Thyroid gland (tissue), 4 donors: ENCODE measurements around the gene ZYX.

ENCODE experiments used
- CTCF ChIP-seq, 6 experiments: fragments of 200-600 bp in 3 of 6; fragments of 450-650 bp in 3 of 6; sonication (generic) in 3 of 6; IDR thresholded peaks; one replicate each; pipeline ENCODE4 v1.5.1; 2016 to 2019; ENCODE audit warnings: antibody characterized with exemption in 6 of 6, mild to moderate bottlenecking in 2 of 6, inconsistent platforms in 1 of 6, moderate library complexity in 1 of 6
- POLR2A ChIP-seq, 2 donors: fragments of 450-650 bp; IDR thresholded peaks; one replicate each; pipeline ENCODE4 v1.6.1; 2017; ENCODE audit warnings: antibody characterized with exemption in 2 of 2, mild to moderate bottlenecking in 2 of 2, moderate library complexity in 1 of 2

- TF ChIP-seq POLR2A (IDR thresholded peaks at IDR 0.05) (no peak), CTCF (IDR thresholded peaks at IDR 0.05) (no peak)
Observed at GRCh38 chr7:143346018-143346417, 35.1 kb upstream of the ZYX start.
